Keratinocyte (primary cell): ENCODE measurements around the gene TMA7. TPM values are rescaled to one million over a fixed set of nuclear protein-coding genes. Genes with fewer than 3 reads are reported as not detected.
"Not testable (repeated sequence)": the region's sequence is repeated elsewhere in the genome, so short reads cannot be mapped to it uniquely, and the experiment has no call there.

Experiments
- DNase-seq: peaks from one replicate; pipeline ENCODE4 v3.0.0-alpha.2; 2011; ENCODE audit warnings: low read depth, missing footprints, low spot score
- FAIRE-seq: peaks from 2 replicates; lab custom pipeline; 2011; peaks lifted over from hg19 to GRCh38; lab: Jason Lieb, UNC
- H2AFZ ChIP-seq: 2 replicates; pipeline ENCODE4 v1.6.0; 2012; ENCODE audit warnings: low read length, control low read depth, inconsistent platforms; ENCODE audit not compliant: control insufficient read depth
- H3K27ac ChIP-seq: 2 replicates; pipeline ENCODE4 v1.5.1; 2011; ENCODE audit warnings: low read length; ENCODE audit not compliant: control insufficient read depth, insufficient read depth
- H3K27me3 ChIP-seq: 3 replicates; pipeline ENCODE4 v1.6.0; 2011; ENCODE audit warnings: low read length; ENCODE audit not compliant: control insufficient read depth, insufficient read depth; ENCODE audit errors: extremely low read depth
- H3K36me3 ChIP-seq, 2 experiments: 2 replicates in 1 of 2; 3 replicates in 1 of 2; pipeline ENCODE4 v1.5.1; 2011; ENCODE audit warnings: low read length in 2 of 2, mild to moderate bottlenecking in 1 of 2; ENCODE audit not compliant: control insufficient read depth in 2 of 2, insufficient read depth in 2 of 2; ENCODE audit errors: extremely low read depth in 1 of 2
- H3K4me1 ChIP-seq: 3 replicates; pipeline ENCODE4 v1.5.1; 2011; ENCODE audit warnings: low read length; ENCODE audit not compliant: control insufficient read depth, insufficient read depth; ENCODE audit errors: extremely low read depth
- H3K4me2 ChIP-seq: 3 replicates; pipeline ENCODE4 v1.6.0; 2011; ENCODE audit warnings: low read depth, low read length; ENCODE audit not compliant: control insufficient read depth, insufficient read depth; ENCODE audit errors: extremely low read depth
- H3K4me3 ChIP-seq, 3 experiments: fragments of 200-600 bp in 1 of 3; sonication (generic) in 1 of 3; 2 replicates in 2 of 3; 3 replicates in 1 of 3; pipeline ENCODE4 v1.5.1; 2011 to 2016; ENCODE audit warnings: low read length in 3 of 3, mild to moderate bottlenecking in 3 of 3, control low read depth in 2 of 3, inconsistent platforms in 1 of 3, low read depth in 1 of 3, mixed read lengths in 1 of 3, mixed run types in 1 of 3, moderate library complexity in 1 of 3; ENCODE audit not compliant: control insufficient read depth in 2 of 3, insufficient read depth in 2 of 3; ENCODE audit errors: extremely low read depth in 1 of 3
- H3K79me2 ChIP-seq: 2 replicates; pipeline ENCODE4 v1.6.0; 2012; ENCODE audit warnings: low read length; ENCODE audit not compliant: control insufficient read depth, insufficient read depth
- H3K9ac ChIP-seq: 3 replicates; pipeline ENCODE4 v1.6.0; 2011; ENCODE audit warnings: low read length; ENCODE audit not compliant: control insufficient read depth, insufficient read depth; ENCODE audit errors: extremely low read depth
- H3K9me1 ChIP-seq: 3 replicates; pipeline ENCODE4 v1.6.0; 2011; ENCODE audit warnings: low read length; ENCODE audit not compliant: control insufficient read depth, insufficient read depth; ENCODE audit errors: extremely low read depth
- H3K9me3 ChIP-seq: 2 replicates; pipeline ENCODE4 v1.5.1; 2012; ENCODE audit warnings: low read depth, low read length; ENCODE audit not compliant: control insufficient read depth
- H4K20me1 ChIP-seq: 3 replicates; pipeline ENCODE4 v1.6.0; 2011; ENCODE audit warnings: low read length; ENCODE audit not compliant: control insufficient read depth, insufficient read depth; ENCODE audit errors: extremely low read depth
- CTCF ChIP-seq, 3 experiments: IDR thresholded peaks in 1 of 3; conservative IDR thresholded peaks in 1 of 3; optimal IDR thresholded peaks in 1 of 3; 2 replicates in 2 of 3; 3 replicates in 1 of 3; pipeline versions ENCODE3 to v1.5.1; 2011; ENCODE audit warnings: low read length in 3 of 3, mild to moderate bottlenecking in 3 of 3, moderate library complexity in 2 of 3, control low read depth in 1 of 3, inconsistent platforms in 1 of 3; ENCODE audit not compliant: insufficient read depth in 2 of 3; ENCODE audit errors: extremely low read depth in 1 of 3
- EZH2 ChIP-seq: IDR thresholded peaks from one replicate; pipeline ENCODE4 v1.6.1; 2012; ENCODE audit warnings: inconsistent platforms, mild to moderate bottlenecking, low read length, moderate library complexity
- dilution Hi-C: fragments of 300-500 bp; cut with MboI; formaldehyde crosslinking; loops from one replicate; pipeline ENCODE4 v1.7.0; 2020; ENCODE audit warnings: low sequenced_read_pairs; ENCODE audit not compliant: extremely low pct_ligation_motif_present
- polyA plus RNA-seq, 5 experiments: library from polyadenylated mRNA; depleted of rRNA in 3 of 5; stranded (reverse) in 3 of 5; stranded (forward) in 1 of 5; unstranded in 1 of 5; fragments of >200 nt; gene quantifications; 1 replicate in 1 of 5; 2 replicates in 3 of 5; 3 replicates in 1 of 5; pipeline versions ENCODE4 v1.2.1 to v1.2.3, GENCODE V29; 2011 to 2012; ENCODE audit warnings: missing spikeins in 2 of 5, low read depth in 1 of 5, low replicate concordance in 1 of 5

The TMA7 gene
- polyA plus RNA-seq, 1 donor (not counting 4 experiments of a cell fraction or from before 2014, with no cell fraction given), result 418 TPM

DNA sequence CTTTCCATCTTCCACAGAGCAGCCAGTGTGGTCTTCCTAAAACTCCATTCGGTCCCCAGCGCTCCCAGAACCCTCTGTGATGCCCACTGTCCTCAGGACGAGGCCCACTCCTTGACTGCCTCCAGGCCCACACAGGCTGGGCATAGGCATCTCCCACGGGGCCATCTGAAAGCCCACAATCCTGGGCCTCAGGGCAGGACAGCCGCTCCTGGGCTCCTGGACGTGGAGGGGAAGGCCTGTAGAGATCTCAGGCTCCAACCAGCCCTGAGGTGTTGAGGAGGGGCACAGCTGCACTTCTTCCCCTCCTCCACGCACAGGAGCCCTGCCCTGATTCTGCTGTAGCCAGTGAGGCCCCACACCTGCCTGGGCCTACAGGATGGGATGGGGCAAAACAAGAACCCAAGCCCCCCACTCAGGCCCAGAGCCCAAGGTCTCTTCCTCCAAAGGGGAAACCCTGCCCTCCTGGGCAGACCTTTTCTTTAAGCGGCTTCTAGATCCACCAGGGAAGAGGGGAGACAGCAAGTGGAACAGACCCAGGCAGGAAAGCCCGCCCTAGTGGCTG lies 38.0 kb downstream of the TMA7 start:
- peaks cover 11% of the 10 kb centered on the region for H3K4me1 ChIP-seq
- no peak for TF ChIP-seq CTCF (optimal IDR thresholded peaks at IDR 0.05 in 1 of 3, IDR thresholded peaks at IDR 0.05 in 1 of 3, conservative IDR thresholded peaks at IDR 0.05 in 1 of 3; ENCODE audit: extremely low read depth in 1 of 3, insufficient read depth in 2 of 3, low read length in 3 of 3)
- TF ChIP-seq EZH2, result no peak
- no peak overlapping the region for H2AFZ ChIP-seq
- no peak overlapping the region for H3K4me2 ChIP-seq
- no peaks in the 10 kb centered on the region for H3K9me3 ChIP-seq
- H3K9me1 ChIP-seq, result no peaks in the 10 kb centered on the region
- H3K9ac ChIP-seq, result no peak overlapping the region
- H3K79me2 ChIP-seq, result no peaks in the 10 kb centered on the region
- H4K20me1 ChIP-seq, result no peaks in the 10 kb centered on the region
- FAIRE-seq, result no peak
- H3K4me3 ChIP-seq, result no peak overlapping the region
- H3K27ac ChIP-seq, result no peak overlapping the region
- dilution Hi-C loops, result no loop called here
- H3K27me3 ChIP-seq, result no peaks in the 10 kb centered on the region
- DNase-seq, result no peak
- H3K36me3 ChIP-seq, result peaks cover 0 to 3% of the 10 kb centered on the region in 2 experiments

DNA sequence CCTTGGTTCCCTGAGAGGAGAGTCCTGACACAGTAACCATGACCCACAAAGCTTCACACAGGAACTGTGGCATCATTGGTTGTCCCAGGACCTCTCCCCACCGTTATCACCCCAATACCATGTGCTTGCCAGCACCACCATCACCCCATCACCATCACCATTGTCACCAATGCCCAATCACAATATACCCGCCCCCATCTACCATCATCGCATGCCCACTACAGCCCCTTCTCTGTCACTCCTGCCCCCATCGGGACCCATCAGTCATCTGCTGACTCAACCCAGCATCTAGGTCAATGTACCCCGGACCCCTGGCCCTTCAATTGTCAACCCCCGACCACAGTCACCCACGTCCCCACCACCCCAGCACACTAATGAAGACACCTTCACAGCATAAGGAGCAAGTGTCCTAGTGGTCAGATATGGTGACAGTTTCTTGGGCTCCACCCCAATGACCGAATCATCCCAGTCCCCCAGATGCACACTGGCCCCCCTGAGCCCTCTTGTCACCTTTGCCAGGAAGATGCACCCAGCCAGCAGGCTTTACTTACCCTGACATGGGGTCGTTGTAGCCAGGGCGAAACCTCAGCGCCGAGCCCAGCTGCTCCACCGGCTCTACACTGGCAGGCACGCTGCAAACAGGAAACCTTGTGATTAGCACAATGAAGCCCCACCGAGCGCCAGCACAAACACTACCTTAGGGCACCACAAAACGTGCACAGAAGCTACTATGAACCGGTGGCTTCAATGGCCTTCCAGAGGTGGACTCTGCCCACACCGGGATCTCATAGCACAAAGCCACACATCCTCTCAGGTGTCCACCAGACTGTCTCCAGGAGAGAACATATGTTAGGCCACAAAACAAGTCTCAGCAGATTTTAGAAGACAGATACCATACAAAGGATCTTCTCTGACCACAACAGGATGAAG lies 38.8 kb downstream of the TMA7 start:
- Histone ChIP-seq H4K20me1 (no peaks in the 10 kb centered on the region), H3K9me1 (no peaks in the 10 kb centered on the region), H3K27me3 (no peaks in the 10 kb centered on the region), H2AFZ (no peak overlapping the region), H3K9ac (no peak overlapping the region), H3K36me3 (peaks cover 0 to 3% of the 10 kb centered on the region in 2 experiments), H3K4me3 (no peak overlapping the region), H3K4me2 (no peak overlapping the region), H3K79me2 (no peaks in the 10 kb centered on the region), H3K27ac (no peak overlapping the region), H3K4me1 (peaks cover 6% of the 10 kb centered on the region), H3K9me3 (no peaks in the 10 kb centered on the region)
- DNase-seq (no peak), FAIRE-seq (no peak)
- TF ChIP-seq EZH2 (no peak), CTCF (optimal IDR thresholded peaks at IDR 0.05 in 1 of 3, IDR thresholded peaks at IDR 0.05 in 1 of 3, conservative IDR thresholded peaks at IDR 0.05 in 1 of 3; ENCODE audit: extremely low read depth in 1 of 3, insufficient read depth in 2 of 3, low read length in 3 of 3) (no peak)
- dilution Hi-C loops, result no loop called here

GRCh38 chr3:48480891-48481290 lies 40.8 kb downstream of the TMA7 start:
- dilution Hi-C loops, result not testable (repeated sequence)

More at GRCh38 chr3:48480891-48481290, 40.8 kb downstream of the TMA7 start:
- not testable (repeated sequence) for H3K9me3 ChIP-seq, H3K4me1 ChIP-seq, H2AFZ ChIP-seq, H3K4me2 ChIP-seq, FAIRE-seq, H3K4me3 ChIP-seq, DNase-seq, H3K36me3 ChIP-seq, H3K27ac ChIP-seq, H3K27me3 ChIP-seq, H3K79me2 ChIP-seq, H4K20me1 ChIP-seq, H3K9ac ChIP-seq, H3K9me1 ChIP-seq
